ELR (cell line): ENCODE measurements around the gene CDH5.
"Not testable (repeated sequence)": the region's sequence is repeated elsewhere in the genome, so short reads cannot be mapped to it uniquely, and the experiment has no call there.

Experiments
- DNase-seq: peaks from one replicate; pipeline ENCODE4 v3.0.0-alpha.2; 2015; ENCODE audit warnings: low read depth

CDH5 gene

DNA sequence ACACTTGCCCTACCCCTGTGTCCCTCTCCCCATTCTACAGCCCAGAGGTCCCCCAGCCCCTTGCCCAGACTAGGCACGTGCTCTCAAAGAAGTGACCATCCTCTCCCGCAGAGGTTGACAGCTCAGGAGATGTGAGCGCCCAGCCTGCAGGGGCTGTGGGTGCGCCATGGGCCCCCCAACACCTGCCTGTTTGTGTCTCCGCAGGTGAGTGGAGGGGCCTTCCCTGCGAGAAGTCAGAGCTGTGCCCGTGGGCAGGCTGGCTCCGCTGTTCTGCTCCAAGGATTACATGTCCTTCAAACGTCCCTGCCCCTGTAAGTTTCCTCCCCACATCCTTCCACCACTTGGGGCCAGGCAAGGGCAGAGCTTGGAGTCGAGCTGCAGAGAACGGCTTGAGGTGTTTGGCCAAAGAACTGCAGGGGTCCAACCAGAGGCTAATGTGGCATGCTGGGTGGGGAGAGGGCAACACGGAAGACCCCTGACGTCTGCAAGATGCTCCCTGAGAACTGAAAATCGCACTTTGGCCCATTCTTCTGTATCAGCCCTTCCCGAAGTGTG, 71.0 kb downstream of the CDH5 start:
- no peak for DNase-seq

DNA sequence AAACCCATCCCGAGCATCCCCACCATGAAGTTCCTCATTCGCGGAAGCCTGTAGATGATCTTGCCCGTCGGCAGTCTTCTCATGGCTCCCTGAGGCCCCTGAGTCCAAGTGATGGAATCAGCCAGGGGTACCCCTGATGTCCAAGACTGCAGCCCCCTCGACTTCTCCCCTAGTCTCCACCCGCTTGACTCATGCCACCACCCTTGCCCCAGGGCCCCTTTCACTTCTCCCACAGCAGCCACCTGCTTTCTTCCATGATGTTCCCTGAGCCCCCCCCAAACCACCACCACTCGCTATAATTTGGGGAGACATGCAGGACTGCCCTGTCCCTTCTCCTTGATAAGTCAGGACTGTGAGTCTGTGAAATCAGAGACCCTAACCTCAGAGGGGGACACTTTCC, 72.0 kb downstream of the CDH5 start:
- no peak for DNase-seq

GRCh38 chr16:66439051-66439730, 72.7 kb downstream of the CDH5 start:
- no peak for DNase-seq

- DNase-seq, result no peak
Measured at GRCh38 chr16:66440271-66440802, 73.8 kb downstream of the CDH5 start.

DNA sequence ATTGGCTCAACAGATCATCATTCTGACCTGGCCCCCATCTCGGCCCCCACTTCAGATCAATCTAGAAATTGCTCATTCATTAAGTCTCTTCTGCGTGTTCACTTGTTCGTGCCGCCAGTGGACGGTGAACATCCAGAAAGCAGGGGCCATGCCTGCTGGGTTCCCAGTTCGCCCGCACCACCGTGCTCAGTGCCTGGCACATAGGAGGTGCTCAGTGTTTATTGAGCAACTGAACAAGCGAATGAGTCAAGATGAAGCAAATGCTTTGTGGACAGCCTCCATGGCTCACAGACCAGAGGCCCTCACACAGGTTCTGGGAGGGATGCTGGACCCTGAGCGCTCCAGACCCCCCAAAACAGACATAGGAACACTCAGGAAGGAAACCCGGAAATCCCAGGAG, 74.5 kb downstream of the CDH5 start:
- no peak for DNase-seq

- DNase-seq, result peak; percentile 50
Measured at GRCh38 chr16:66441586-66442375, 75.3 kb downstream of the CDH5 start.

GRCh38 chr16:66442502-66443268, 76.2 kb downstream of the CDH5 start:
- DNase-seq, result no peak

DNA sequence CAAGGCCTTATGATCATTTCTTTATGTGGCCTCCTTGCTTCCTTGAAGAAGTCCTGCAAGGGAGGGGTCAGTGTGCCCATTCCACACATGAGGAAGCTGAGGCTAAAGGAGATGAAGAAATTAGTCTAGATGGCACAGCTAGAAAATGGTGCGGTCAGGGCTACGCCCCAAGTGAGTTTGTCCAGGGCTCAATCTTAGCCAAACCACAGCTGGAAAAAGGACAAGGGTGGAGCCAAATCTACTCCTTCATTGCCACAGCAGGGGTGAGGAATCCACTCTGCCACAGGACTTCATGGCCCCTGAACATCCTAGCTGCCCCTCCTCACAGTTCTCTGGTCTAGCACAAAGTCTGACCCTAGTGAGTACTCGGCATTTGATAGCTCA, 76.8 kb downstream of the CDH5 start:
- no peak for DNase-seq

DNA sequence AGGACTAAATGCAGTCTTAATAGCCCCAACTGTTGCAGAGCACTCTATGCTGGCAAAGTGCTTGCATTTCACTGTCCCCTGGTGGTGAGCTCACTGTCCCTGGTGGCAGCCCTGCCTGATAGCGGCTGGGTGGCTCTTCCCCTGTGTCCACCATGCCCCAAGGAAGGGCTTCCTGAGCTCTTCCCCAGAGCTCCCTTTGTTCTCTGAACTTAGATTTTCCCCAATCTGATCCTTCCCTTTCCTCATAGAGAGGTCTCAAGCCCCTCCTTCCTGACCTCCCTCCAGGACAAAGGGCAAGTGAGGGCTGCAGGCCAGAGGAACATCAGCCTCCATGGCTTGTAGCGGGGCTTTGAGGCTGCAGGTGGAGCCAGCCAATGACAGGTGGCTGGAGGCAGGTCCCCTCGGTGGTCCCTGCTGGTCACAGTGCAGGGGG, 77.6 kb downstream of the CDH5 start:
- DNase-seq, result no peak

DNA sequence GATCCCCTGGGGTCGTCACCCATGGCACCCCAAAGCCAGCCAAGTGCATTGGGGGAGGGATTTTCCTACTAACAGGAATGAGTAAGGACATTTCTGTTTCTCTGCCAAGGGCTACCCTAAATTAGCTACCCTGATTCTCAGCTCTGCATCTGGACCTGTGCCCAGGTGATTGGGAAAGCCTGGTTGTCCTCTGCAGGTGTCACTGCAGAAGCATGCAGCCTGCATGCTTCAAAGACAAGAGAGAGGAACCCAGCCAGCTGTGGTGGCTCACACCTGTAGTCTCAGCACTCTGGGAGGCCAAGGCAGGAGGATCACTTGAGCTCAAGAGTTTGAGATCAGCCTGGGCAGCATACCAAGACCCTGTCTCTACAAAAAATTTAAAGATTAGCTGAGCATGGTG, 80.2 kb downstream of the CDH5 start:
- DNase-seq, result no peak

GRCh38 chr16:66447491-66447890, 81.0 kb downstream of the CDH5 start:
- no peak for DNase-seq

- no peak for DNase-seq
Measured at GRCh38 chr16:66451548-66451947, 85.1 kb downstream of the CDH5 start.

DNA sequence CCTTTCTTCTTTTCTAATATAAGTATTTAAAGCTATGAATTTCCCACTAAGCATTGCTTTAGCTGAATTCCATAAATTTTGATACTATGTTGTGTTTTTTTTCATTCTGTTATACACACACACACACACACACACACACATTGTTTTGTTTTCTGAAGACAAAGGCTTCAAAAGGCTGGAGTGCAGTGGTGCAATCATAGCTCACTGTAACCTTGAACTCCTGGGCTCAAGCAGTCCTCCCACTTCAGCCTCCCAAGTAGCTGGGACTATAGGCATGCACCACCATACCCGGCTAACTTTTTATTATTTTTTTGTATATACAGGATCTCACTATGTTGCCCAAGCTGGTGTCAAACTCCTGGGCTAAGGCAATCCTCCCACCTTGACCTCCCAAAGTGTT, 86.7 kb downstream of the CDH5 start:
- not testable (repeated sequence) for DNase-seq
